Loucy (cell line): ENCODE data around the gene STIM1.
A peak's percentile ranks its signal among the peaks of the same experiment; 100 is the strongest.

Experiments
- H2AFZ ChIP-seq: fragments of 200-600 bp; sonication (generic); 2 replicates; pipeline ENCODE4 v1.6.0; 2016; ENCODE audit warnings: antibody characterized with exemption, mild to moderate bottlenecking, low read length, moderate library complexity
- H3F3A ChIP-seq: fragments of 200-600 bp; 2 replicates; pipeline ENCODE4 v1.6.0; 2016; ENCODE audit warnings: antibody characterized with exemption, low read depth, mild to moderate bottlenecking
- H3K27me3 ChIP-seq: fragments of 200-600 bp; sonication (generic); 2 replicates; pipeline ENCODE4 v1.6.1; 2014; ENCODE audit warnings: low read length, mild to moderate bottlenecking; ENCODE audit not compliant: insufficient read depth, poor library complexity, severe bottlenecking
- H3K36me3 ChIP-seq: fragments of 200-600 bp; sonication (generic); 2 replicates; pipeline ENCODE4 v1.6.1; 2016; ENCODE audit warnings: low read length; ENCODE audit not compliant: insufficient read depth
- H3K4me1 ChIP-seq: fragments of 200-600 bp; sonication (generic); 2 replicates; pipeline ENCODE4 v1.5.1; 2014; ENCODE audit warnings: low read length, mild to moderate bottlenecking; ENCODE audit not compliant: insufficient read depth, poor library complexity, severe bottlenecking
- H3K4me2 ChIP-seq: fragments of 200-600 bp; sonication (generic); 2 replicates; pipeline ENCODE4 v1.6.0; 2014; ENCODE audit warnings: antibody characterized with exemption, low read length, low read depth, mild to moderate bottlenecking; ENCODE audit not compliant: poor library complexity, severe bottlenecking
- H3K4me3 ChIP-seq: fragments of 200-600 bp; sonication (generic); 2 replicates; pipeline ENCODE4 v1.5.1; 2014; ENCODE audit warnings: low read length, mild to moderate bottlenecking, mixed read lengths; ENCODE audit not compliant: poor library complexity, severe bottlenecking
- H3K79me2 ChIP-seq: fragments of 200-600 bp; sonication (generic); 2 replicates; pipeline ENCODE4 v1.6.1; 2014; ENCODE audit warnings: low read length; ENCODE audit not compliant: insufficient read depth
- H3K9ac ChIP-seq: fragments of 200-600 bp; sonication (generic); 2 replicates; pipeline ENCODE4 v1.6.0; 2014; ENCODE audit warnings: mild to moderate bottlenecking, low read depth, low read length, moderate library complexity; ENCODE audit not compliant: poor library complexity, severe bottlenecking
- H3K9me2 ChIP-seq: fragments of 200-600 bp; sonication (generic); replicated peaks from 2 replicates; pipeline ENCODE4 v1.6.1; 2016; ENCODE audit warnings: low read depth, low read length, mixed read lengths
- H3K9me3 ChIP-seq: fragments of 200-600 bp; sonication (generic); 2 replicates; pipeline ENCODE4 v1.6.1; 2014; ENCODE audit warnings: mild to moderate bottlenecking, antibody characterized with exemption, low read length, low read depth; ENCODE audit not compliant: insufficient read depth
- H4K20me1 ChIP-seq: fragments of 200-600 bp; sonication (generic); 2 replicates; pipeline ENCODE4 v1.6.0; 2014; ENCODE audit warnings: antibody characterized with exemption, low read length, mild to moderate bottlenecking; ENCODE audit not compliant: insufficient read depth, poor library complexity, severe bottlenecking
- CTCF ChIP-seq: fragments of 200-600 bp; sonication (generic); conservative IDR thresholded peaks from 2 replicates; pipeline ENCODE4 v1.5.1; 2014; ENCODE audit warnings: mild to moderate bottlenecking, antibody characterized with exemption, low read length
- EZH2phosphoT487 ChIP-seq: fragments of 200-600 bp; IDR thresholded peaks from 2 replicates; pipeline ENCODE4 v1.6.1; 2018; ENCODE audit warnings: antibody characterized with exemption, mild to moderate bottlenecking, moderate library complexity, borderline replicate concordance

Gene STIM1

GRCh38 chr11:3845670-3846069, 9.8 kb upstream of the STIM1 start:
- Histone ChIP-seq H3K4me1 (peaks cover 7% of the 10 kb centered on the region), H3F3A (no peaks in the 10 kb centered on the region), H3K4me3 (no peak overlapping the region), H4K20me1 (no peaks in the 10 kb centered on the region), H2AFZ (0 out of 2 replicates have a peak overlapping the region, but pooled peaks have one; percentile 2), H3K4me2 (no peak overlapping the region), H3K27me3 (no peaks in the 10 kb centered on the region), H3K9ac (no peak overlapping the region), H3K9me2 (no peaks in the 10 kb centered on the region), H3K79me2 (peaks cover under 1% of the 10 kb centered on the region), H3K36me3 (no peaks in the 10 kb centered on the region), H3K9me3 (no peaks in the 10 kb centered on the region)
- TF ChIP-seq CTCF, result no peak
- no peak for TF ChIP-seq EZH2phosphoT487

- H3K27me3 ChIP-seq, result no peaks in the 10 kb centered on the region
- no peak overlapping the region for H3K4me2 ChIP-seq
- no peaks in the 10 kb centered on the region for H3K79me2 ChIP-seq
- no peak overlapping the region for H3K4me3 ChIP-seq
- H3K36me3 ChIP-seq, result no peaks in the 10 kb centered on the region
- H3K9ac ChIP-seq, result no peak overlapping the region
- H4K20me1 ChIP-seq, result no peaks in the 10 kb centered on the region
- H3F3A ChIP-seq, result peaks cover 6% of the 10 kb centered on the region; the same call in 1 of the 2 replicates
- TF ChIP-seq CTCF, result peak; percentile 84
- no peak for TF ChIP-seq EZH2phosphoT487
- H3K4me1 ChIP-seq, result peaks cover 21% of the 10 kb centered on the region
- H2AFZ ChIP-seq, result 0 out of 2 replicates have a peak overlapping the region, but pooled peaks have one; percentile 11
- H3K9me2 ChIP-seq, result no peaks in the 10 kb centered on the region
- H3K9me3 ChIP-seq, result no peaks in the 10 kb centered on the region
Measured at GRCh38 chr11:3849297-3849874, 6.1 kb upstream of the STIM1 start.

GRCh38 chr11:3853545-3853842, 2.0 kb upstream of the STIM1 start:
- peak overlapping the region; percentile 86; the same call in 1 of the 2 replicates for H2AFZ ChIP-seq
- peak overlapping the region; percentile 80 for H3K9ac ChIP-seq
- H3K36me3 ChIP-seq, result no peaks in the 10 kb centered on the region
- peaks cover 6% of the 10 kb centered on the region; the same call in 1 of the 2 replicates for H3F3A ChIP-seq
- H3K79me2 ChIP-seq, result peaks cover 29% of the 10 kb centered on the region
- no peak for TF ChIP-seq EZH2phosphoT487
- no peak for TF ChIP-seq CTCF
- peak overlapping the region; percentile 86 for H3K4me2 ChIP-seq
- peaks cover 40% of the 10 kb centered on the region for H3K4me1 ChIP-seq
- peaks cover 18% of the 10 kb centered on the region for H4K20me1 ChIP-seq
- H3K9me3 ChIP-seq, result no peaks in the 10 kb centered on the region
- no peaks in the 10 kb centered on the region for H3K9me2 ChIP-seq
- peak overlapping the region; percentile 87 for H3K4me3 ChIP-seq
- H3K27me3 ChIP-seq, result no peaks in the 10 kb centered on the region
